A549 (cell line): ENCODE measurements around the gene LIMS4.
"Not testable (repeated sequence)": the region's sequence is repeated elsewhere in the genome, so short reads cannot be mapped to it uniquely, and the experiment has no call there.

ENCODE experiments used
- CTCF ChIP-seq: fragments of >200 bp; sonication (Bioruptor Twin); formaldehyde crosslinking; IDR thresholded peaks from 3 replicates; pipeline ENCODE4 v1.5.1; 2016
- JUN ChIP-seq, 2 experiments: fragments of >200 bp; sonication (Bioruptor Twin); formaldehyde crosslinking; IDR thresholded peaks; 2 replicates in 1 of 2; 3 replicates in 1 of 2; pipeline ENCODE4 v1.6.1; 2016 to 2017
- KDM1A ChIP-seq: fragments of 200-600 bp; sonication (generic); IDR thresholded peaks from 2 replicates; pipeline ENCODE4 v1.6.1; 2016; ENCODE audit warnings: low read depth, mild to moderate bottlenecking
- KDM5A ChIP-seq: fragments of 200-600 bp; sonication (generic); IDR thresholded peaks from 2 replicates; pipeline ENCODE4 v1.6.1; 2016; ENCODE audit warnings: antibody characterized with exemption, mild to moderate bottlenecking
- POLR2A ChIP-seq: IDR thresholded peaks from 2 replicates; pipeline ENCODE4 v1.6.1; 2012; ENCODE audit warnings: mild to moderate bottlenecking, low read length
- RAD21 ChIP-seq, 2 experiments: fragments of >200 bp in 1 of 2; sonication (Bioruptor Twin) in 1 of 2; formaldehyde crosslinking in 1 of 2; IDR thresholded peaks in 1 of 2; conservative IDR thresholded peaks in 1 of 2; 2 replicates in 1 of 2; 3 replicates in 1 of 2; pipeline ENCODE4 v1.6.1; 2012 to 2018; ENCODE audit warnings: inconsistent platforms in 1 of 2
- REST ChIP-seq: fragments of 200-600 bp; sonication (generic); IDR thresholded peaks from 2 replicates; pipeline ENCODE4 v1.6.1; 2016; ENCODE audit warnings: antibody characterized with exemption, mild to moderate bottlenecking, moderate library complexity
- SMC3 ChIP-seq: fragments of >200 bp; sonication (Bioruptor Twin); formaldehyde crosslinking; IDR thresholded peaks from 3 replicates; pipeline ENCODE4 v1.6.1; 2018; ENCODE audit warnings: inconsistent platforms
- TP53 ChIP-seq: fragments of 250-450 bp; sonication (Bioruptor Pico); IDR thresholded peaks from 2 replicates; pipeline ENCODE4 v1.5.0; 2021; ENCODE audit warnings: mild to moderate bottlenecking, moderate library complexity
- ZFP36 ChIP-seq: fragments of 450-650 bp; IDR thresholded peaks from 2 replicates; pipeline ENCODE4 v1.6.1; 2014; ENCODE audit warnings: borderline replicate concordance; ENCODE audit not compliant: partially characterized antibody
- TF ChIP-seq, protein P1 (sequence below): fragments of 450-650 bp; IDR thresholded peaks from 2 replicates; pipeline ENCODE4 v1.6.1; 2014; ENCODE audit warnings: antibody characterized with exemption

DNA sequence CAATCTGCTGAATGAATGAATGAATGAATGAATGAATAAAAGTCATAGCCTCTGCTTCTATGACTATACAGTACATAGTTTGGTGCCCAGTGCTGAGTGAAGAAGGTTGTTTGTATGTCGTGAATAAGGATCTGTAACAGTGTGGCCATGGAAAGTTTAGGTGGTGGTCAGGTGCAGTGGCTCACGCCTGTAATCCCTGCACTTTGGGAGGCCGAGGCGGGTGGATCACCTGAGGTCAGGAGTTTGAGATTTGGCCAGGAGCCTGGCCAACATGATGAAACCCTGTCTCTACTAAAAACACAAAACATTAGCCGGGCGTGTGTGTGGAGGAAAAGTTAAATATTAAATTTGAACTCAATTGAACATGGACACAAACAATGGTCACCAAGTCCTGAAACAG is 4.3 kb upstream of the LIMS4 start:
- TF ChIP-seq KDM1A; CTCF; ZFP36; KDM5A; POLR2A; JUN (IDR thresholded peaks at IDR 0.05); TP53 (CRISPR knock-in tag); REST; RAD21 (conservative IDR thresholded peaks at IDR 0.05 in 1 of 2, IDR thresholded peaks at IDR 0.05 in 1 of 2); SMC3: not testable (repeated sequence)
- TF ChIP-seq, protein P1, sequence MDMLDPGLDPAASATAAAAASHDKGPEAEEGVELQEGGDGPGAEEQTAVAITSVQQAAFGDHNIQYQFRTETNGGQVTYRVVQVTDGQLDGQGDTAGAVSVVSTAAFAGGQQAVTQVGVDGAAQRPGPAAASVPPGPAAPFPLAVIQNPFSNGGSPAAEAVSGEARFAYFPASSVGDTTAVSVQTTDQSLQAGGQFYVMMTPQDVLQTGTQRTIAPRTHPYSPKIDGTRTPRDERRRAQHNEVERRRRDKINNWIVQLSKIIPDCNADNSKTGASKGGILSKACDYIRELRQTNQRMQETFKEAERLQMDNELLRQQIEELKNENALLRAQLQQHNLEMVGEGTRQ: not testable (repeated sequence)
